Hepatocyte (in vitro differentiated cells): ENCODE data around the gene WBP4.

Experiments
- CTCF ChIP-seq: fragments of 200-600 bp; sonication (generic); IDR thresholded peaks from 2 replicates; pipeline ENCODE4 v1.5.1; 2016; ENCODE audit warnings: antibody characterized with exemption, mild to moderate bottlenecking; ENCODE audit not compliant: poor library complexity
- EZH2 ChIP-seq: fragments of 200-600 bp; sonication (generic); IDR thresholded peaks from 2 replicates; pipeline ENCODE4 v1.6.1; 2016; ENCODE audit warnings: antibody characterized with exemption, mild to moderate bottlenecking, borderline replicate concordance

- TF ChIP-seq CTCF (peak; percentile 66), EZH2 (no peak)
Observed at GRCh38 chr13:41075034-41075433, 13.7 kb downstream of the WBP4 start.
